Measurements from ENCODE around the gene CIZ1.

The CIZ1 gene

GRCh38 chr9:128201441-128202369 is 10.3 kb upstream of the CIZ1 start:
- no peak for TF ChIP-seq FOXP2 (optimal IDR thresholded peaks at IDR 0.05; ENCODE audit: borderline replicate concordance, extremely low read depth, extremely low read length, insufficient read depth)
- TF ChIP-seq POLR2AphosphoS5 (IDR thresholded peaks at IDR 0.05; ENCODE audit: low read depth, low read length), result no peak
- no peak for TF ChIP-seq TAF1 (IDR thresholded peaks at IDR 0.05; ENCODE audit: borderline replicate concordance, insufficient read depth, low read length)
- TF ChIP-seq SIN3A (IDR thresholded peaks at IDR 0.05; ENCODE audit: borderline replicate concordance, insufficient read depth, low read length), result no peak
- no peak for TF ChIP-seq REST (IDR thresholded peaks at IDR 0.05; ENCODE audit: insufficient read depth in 1 of 2, low read depth in 2 of 2, low read length in 2 of 2)

GRCh38 chr9:128193469-128194096 is 2.2 kb upstream of the CIZ1 start:
- no peak for TF ChIP-seq TAF1 (IDR thresholded peaks at IDR 0.05; ENCODE audit: borderline replicate concordance, insufficient read depth, low read length)
- TF ChIP-seq POLR2AphosphoS5 (IDR thresholded peaks at IDR 0.05; ENCODE audit: low read depth, low read length), result no peak
- no peak for TF ChIP-seq FOXP2 (optimal IDR thresholded peaks at IDR 0.05; ENCODE audit: borderline replicate concordance, extremely low read depth, extremely low read length, insufficient read depth)
- no peak for TF ChIP-seq REST (IDR thresholded peaks at IDR 0.05; ENCODE audit: insufficient read depth in 1 of 2, low read depth in 2 of 2, low read length in 2 of 2)
- TF ChIP-seq SIN3A (IDR thresholded peaks at IDR 0.05; ENCODE audit: borderline replicate concordance, insufficient read depth, low read length), result no peak

- TF ChIP-seq REST (IDR thresholded peaks at IDR 0.05; ENCODE audit: insufficient read depth in 1 of 2, low read depth in 2 of 2, low read length in 2 of 2) (no peak), SIN3A (IDR thresholded peaks at IDR 0.05; ENCODE audit: borderline replicate concordance, insufficient read depth, low read length) (no peak), TAF1 (IDR thresholded peaks at IDR 0.05; ENCODE audit: borderline replicate concordance, insufficient read depth, low read length) (no peak), FOXP2 (optimal IDR thresholded peaks at IDR 0.05; ENCODE audit: borderline replicate concordance, extremely low read depth, extremely low read length, insufficient read depth) (no peak), POLR2AphosphoS5 (IDR thresholded peaks at IDR 0.05; ENCODE audit: low read depth, low read length) (no peak)
Measured at GRCh38 chr9:128192601-128193371, 1.4 kb upstream of the CIZ1 start.

GRCh38 chr9:128190516-128191405 is 611 bp downstream of the CIZ1 start:
- TF ChIP-seq TAF1 (IDR thresholded peaks at IDR 0.05; ENCODE audit: borderline replicate concordance, insufficient read depth, low read length) (no peak), SIN3A (IDR thresholded peaks at IDR 0.05; ENCODE audit: borderline replicate concordance, insufficient read depth, low read length) (no peak), POLR2AphosphoS5 (IDR thresholded peaks at IDR 0.05; ENCODE audit: low read depth, low read length) (no peak), REST (IDR thresholded peaks at IDR 0.05; ENCODE audit: insufficient read depth in 1 of 2, low read depth in 2 of 2, low read length in 2 of 2) (no peak), FOXP2 (optimal IDR thresholded peaks at IDR 0.05; ENCODE audit: borderline replicate concordance, extremely low read depth, extremely low read length, insufficient read depth) (no peak)

All from PFSK-1 (cell line).